ENCODE results near the gene ICA1.

The ICA1 gene

DNA sequence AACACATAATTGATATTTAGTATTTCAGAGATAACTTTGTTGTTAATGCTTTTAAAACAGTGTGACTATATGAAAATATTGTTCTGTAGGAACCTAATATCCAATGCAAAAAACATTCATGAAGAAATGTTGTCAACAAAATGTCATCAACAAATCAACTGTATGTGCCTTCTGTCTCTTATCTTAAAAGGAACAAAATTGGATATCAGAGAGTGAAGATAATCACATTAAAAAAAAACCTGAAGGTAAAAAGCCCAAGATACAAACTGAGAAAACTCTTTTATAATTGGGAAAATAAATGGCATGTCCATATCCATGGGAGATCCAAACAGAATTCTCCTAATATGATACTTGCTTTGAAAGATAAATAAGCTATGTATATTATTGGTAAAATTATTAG lies 33.9 kb downstream of the ICA1 start:
- no peak for DNase-seq

DNA sequence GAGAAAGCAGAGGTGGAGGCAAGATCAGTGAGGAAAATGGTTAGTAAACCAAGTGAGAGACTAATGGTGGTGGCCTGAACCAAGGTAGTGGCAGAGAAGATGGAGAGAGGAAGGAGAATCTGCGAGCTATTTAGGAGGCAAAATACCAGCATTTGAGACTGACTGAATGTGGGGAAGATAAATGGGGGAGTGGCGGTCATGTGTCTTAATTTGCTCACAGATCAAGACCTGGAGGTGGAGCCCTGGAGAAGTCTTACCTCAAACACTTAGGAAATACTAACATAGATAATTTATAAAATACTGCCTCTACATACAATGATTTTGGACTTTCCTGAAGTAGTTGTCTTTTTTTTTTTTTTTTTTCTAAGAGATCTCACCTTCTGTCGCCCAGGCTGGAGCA lies 34.7 kb downstream of the ICA1 start:
- no peak for DNase-seq

DNA sequence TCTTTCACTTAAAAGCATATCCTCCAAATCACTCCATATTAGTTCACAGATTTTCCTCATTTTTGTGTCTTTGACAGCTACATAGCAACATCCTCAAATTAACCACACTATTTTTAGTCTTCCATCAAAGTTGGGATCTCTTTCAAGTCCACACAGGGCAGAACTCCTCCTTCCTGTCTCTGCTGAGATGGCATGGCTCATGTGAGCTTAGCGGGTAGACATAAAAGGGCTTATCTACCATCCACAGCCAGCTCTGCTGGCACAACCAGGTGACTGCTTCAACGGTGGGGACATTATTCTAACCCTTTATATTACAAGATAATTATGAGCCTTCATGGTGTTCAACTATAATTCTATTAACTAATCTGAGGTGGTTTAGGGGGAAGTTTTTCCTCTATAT lies 35.5 kb downstream of the ICA1 start:
- no peak for DNase-seq

DNA sequence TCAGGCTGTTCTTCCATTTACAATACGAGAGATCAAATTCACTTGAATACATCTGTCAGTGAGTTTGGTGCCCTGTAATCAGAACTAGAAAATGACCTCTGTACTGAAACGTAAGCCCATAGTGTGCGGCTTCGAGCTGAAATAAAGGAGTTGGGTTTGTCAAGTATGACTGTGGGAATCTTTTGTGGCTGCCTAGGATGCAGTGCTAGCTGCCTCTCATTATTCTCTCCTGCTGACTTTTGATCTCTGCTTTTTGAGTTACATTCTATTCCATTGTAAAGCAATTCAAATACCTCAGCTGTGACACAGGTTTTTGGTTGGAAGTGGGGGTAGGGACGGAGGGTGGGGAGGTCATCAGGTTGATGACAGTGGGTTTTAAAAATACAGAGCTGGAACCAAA lies 40.4 kb downstream of the ICA1 start:
- no peak for DNase-seq

DNA sequence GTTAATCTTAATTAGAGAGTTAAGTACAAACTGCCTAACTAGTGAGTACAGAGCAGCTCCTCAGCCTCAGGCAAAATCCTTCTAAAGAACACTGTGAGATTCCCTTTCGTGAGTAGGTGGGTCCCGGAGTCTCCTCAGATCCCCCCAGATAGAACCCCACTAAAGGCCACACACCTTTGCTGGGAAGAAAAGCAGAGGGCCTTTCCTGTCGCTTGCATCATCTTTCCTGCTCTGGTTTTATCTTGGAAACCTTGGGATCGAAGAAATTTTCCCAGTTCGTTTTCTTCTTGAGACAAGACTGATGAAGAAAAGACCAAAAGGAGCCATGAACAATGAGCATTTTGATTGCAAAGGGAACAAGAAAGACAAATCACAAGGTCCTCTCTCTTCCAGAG lies 40.9 kb downstream of the ICA1 start:
- DNase-seq, result no peak

DNA sequence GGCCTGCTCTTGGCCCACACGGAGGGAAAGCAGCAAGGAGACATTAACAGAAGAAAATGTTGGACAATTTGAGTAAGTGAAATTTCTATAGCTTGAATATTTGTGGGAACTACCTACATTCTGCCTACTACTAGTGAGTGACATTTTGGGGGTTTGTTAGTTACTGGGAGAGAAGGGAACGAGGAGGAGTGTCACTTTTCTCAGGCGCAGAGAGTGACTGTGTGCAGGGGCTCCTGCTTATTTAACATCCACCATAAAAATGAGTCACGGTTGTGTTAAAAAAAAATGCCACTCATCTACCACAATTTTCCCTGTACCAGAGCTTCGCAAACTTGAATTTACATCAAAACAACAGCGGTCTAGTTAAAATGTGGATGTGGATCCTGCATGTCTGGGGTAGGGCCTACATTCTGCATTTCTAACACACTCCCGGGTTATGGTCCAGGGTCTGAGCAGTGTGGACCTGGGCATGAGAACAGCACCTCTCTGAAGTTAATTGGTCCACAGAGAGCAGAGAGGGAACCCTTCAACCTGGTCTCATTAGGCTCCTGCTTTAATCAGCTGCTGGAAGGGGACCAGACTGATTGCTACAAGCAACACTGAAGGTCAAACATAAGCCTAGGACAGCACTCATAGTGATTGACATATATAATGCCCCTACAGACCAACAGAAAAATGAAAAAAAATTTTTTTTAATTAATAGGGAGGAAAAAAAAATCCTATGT lies 41.4 kb downstream of the ICA1 start:
- DNase-seq, result peak in 1 of 56 donors; percentile 31

DNA sequence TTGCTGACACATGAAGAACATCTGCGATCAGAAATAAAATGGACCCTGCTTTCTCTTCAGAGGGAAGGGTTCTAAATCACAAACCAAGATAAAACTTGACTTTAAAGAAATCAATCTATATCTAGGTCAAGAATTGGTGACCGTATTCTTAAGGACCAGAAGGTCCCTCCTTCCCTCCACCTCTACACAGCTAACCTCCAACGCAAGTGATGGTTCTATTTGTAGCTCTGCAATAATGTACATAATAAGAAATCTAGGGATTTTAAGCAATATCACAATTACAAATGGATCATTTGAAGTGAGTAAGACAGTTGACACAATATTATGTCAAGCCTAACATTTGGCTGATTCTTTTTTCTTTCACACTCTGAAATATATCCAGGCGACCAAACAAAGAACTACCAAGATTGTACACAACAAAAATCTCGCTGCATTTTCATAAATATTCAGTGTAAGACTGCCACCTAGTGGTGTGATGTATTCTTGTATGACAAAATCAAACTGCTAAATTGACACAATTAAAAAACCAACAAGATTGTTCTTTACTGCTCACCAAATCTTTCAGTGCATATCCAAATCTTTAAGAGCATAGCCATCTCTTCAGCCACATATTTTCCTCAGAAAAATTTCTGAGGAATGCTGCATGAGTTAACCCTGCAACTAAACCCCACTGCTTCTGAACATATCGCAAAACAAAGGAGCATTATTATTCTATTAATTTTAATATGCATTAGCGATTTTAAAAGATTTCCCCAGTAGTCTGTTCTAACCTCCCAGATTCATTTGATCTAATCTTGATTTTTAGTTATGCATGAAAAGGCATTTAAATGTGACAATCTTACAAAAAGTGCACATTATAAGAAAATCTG lies 44.5 kb downstream of the ICA1 start:
- DNase-seq, result peak in 2 of 56 donors; percentile 39 to 49

DNA sequence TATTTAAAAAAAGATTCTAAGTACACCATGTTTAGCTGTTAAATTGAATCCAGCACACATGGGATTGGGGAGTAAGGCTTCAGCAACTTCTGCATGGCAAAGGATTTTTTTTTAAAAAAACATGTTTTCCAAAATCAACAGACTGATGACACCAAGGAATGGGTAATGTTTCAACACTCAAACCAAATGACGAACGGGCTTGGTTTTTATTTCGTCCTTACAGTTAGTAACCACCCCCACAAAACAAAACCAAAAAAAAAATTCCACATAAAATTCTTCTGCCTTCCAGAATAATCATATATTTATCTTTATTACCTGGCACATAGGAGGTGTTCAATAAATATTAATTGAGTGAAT lies 45.7 kb downstream of the ICA1 start:
- no peak for DNase-seq

DNA sequence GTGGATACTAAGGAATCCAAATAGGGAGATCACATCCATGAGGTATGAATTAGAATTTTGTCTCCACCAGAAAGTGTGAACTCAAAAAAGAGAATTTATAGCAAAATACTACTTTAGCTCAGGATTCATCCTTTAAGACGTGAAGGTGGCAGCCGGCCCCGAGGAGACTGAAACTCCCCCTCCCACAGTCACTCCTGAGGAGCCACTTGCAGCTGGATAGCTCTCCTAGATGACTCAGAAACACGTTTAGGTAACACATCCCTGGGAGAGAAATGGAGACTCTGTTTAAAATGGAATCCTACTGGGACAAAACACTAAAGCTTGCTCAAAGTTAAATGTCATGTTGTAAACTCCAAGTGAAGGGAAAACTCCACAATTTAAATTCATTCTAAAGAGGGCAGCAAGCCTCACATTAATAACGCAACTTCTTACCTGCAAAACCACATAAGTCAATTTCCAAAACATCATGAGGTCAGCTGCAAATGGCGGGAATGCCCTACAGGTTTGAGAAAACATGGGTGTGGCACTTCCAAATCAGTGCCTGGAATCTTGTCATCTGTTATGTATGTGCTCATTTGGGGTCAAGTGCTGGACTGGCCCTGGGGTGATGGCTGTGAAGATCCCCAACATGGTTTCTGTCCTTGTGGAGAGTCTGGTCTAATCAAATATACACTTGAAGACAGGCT lies 46.2 kb downstream of the ICA1 start:
- no peak for DNase-seq

DNA sequence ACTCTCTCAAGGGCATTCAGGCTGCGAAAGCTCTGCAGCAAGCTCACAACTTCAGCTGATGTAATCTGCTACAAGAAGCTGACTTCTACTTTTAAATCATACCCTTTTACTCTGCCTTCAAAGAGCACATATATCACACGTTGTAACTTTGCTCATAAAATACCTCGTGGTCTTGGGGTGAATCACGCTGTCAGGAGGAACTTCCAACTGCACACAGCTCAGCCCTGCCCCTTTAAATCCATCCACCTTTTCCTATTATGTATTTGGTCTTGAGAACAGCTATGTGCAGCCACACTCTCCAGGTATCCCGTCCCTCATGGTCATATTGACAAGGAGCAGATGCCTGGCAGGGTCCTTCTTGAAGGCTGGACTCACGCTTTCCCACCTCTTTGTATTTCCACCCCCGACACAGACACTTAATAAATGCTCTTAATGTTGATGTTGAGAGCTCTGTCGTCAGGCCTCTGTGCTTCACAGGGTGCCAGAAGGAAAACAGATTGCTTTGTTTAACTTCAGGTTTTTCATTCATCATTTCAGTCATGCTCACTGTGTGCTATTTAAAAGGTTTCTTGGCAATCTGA lies 47.6 kb downstream of the ICA1 start:
- peak in 1 of 56 donors; percentile 6 for DNase-seq

DNA sequence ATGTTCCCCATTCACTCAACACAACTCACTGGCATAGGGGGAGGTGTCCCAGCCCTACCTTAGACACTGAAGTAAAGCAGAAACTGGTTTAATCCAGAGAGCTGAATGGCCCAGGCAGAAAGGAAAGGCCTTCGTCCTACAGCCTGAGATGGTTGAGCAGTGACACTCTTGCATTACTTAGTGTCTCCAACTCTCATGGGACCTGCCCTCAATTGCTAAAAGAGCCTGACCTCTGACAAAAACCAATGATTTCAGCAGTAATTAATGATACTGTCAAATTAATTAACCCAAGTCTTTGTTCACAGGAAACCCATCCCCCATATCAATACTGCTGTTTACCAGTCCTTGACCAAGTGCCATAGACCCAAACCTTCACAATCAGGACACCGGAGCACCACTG lies 48.6 kb downstream of the ICA1 start:
- DNase-seq, result no peak

DNA sequence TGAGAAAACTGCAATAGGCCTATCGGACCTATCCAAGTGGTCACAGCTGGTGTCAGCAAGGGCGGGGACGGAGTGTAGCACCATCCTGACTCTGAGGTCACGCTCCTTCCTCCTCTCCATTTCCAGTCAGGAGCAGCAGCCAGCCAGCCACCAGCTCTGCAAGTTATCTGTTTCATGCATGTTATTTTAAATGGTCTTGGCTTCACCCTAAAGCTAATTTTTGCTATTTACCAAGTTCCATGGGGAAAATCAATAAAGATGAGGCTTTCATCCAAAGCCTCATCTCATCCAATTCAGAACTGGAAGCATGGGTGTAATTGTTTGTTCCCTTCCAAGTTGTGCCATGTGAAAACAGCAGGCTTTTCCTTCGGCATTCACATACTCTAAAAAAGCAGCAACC lies 49.3 kb downstream of the ICA1 start:
- DNase-seq, result peak in 2 of 56 donors; percentile 4 to 5

DNA sequence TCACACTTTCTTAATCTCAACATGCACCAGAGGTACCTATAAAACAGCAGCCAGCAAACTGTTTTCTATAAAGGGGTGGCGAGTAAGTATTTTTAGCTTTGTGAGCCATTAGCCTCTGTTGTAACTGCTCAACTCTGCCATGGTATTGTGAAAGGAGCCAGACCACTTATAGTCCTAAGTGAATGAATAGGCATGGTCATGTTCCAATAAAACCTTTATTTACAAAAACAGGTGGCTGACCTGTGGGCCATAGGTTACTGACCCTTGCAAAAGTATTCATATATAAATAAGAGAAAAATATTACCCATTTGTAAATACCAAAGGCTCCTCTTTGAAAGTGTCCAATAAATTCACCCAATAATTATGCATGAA lies 50.3 kb downstream of the ICA1 start:
- DNase-seq, result no peak

DNA sequence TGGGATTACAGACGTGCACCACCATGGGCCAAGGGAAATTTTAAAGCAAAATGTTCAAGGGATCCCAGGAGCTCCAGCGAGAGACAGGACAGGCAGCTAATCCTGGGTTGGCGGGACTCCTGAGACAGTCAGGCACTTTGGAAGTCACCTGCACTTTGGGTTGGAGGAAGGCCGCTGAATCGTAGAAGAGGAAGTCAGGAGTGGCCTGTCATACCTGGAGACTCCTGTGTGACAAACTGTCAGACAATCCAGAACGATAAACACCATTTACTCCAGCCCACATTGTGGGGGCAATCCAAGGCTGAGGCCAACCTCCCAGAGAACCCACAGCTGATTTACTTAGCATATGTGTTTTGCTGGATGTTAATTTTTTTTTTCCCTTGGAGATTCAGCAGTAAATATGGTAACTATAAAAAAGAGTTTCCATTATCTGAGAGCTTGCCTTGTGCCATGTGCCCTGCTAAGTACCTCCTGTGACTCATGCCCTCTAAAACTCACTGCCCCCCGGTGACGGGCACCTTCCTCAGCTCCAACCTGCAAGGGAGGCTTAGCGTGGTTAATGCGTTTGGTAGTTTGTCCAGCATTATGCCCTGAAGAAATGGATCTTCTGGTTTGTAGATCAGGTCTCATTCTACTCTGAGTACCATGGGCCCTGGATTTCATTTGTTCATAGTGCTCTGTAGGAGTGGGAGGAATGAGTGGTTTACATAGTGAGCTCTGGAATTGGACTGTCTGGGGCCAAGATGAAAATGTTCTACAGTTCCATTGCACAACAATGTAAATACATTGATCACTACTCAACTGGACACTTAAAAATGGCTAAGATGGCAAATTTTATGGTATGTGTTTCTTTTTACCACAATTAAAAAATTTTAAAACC lies 50.9 kb downstream of the ICA1 start:
- DNase-seq, result no peak

DNA sequence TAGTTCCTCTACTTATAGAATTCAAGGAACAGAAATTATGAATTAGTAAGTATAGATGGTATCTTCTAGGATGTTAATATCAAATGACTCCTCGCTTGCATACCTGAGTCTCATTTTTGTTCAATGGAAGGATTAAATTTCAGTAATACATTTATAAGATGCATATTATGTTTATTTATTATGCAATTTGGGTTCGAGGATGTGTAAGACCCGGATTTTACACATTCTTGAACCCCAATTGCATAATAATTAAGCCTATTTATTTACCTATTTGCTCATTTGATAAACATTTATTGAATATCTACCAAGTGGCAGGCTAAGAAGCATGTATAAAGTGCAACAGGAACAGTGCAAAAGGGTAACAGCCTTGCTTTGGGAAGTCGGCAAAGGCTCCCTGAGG lies 52.6 kb downstream of the ICA1 start:
- DNase-seq, result no peak

DNA sequence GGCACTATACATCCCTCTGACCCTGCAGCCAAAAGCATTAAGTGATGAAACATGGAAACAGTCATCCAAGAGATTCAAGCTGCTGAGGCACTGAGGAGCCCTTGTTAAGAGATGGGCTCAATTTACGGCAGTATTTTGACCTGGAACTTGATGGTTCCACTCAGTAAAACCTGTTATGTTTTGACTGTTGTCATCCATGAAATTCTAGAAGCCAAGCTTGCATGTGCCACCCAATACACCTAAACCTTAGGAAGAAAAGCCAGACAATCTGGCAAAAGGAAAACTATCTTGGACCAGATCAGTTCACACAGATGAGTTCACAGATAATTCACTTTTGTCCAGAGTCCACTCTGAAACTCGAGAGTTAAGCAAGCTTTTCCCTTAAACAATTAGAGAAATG lies 53.2 kb downstream of the ICA1 start:
- no peak for DNase-seq

DNA sequence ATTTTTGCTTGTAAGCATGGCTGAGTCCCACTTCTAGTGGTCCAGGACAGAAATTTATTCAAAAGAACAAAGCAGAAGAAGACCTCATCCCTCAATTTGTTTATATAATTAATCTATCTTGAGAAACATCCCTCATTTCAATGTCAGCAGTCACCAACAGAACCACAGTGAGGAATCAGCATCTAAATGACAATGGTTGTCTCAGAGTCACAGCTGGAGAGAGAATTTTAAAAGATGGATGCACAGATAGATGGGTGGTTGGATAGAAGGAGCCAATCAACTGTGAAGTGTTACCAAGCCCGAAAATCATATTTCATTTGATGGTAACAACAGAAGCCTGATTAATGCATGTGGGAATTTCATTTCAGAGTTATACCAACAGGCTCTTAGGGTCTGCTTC lies 55.0 kb downstream of the ICA1 start:
- no peak for DNase-seq

DNA sequence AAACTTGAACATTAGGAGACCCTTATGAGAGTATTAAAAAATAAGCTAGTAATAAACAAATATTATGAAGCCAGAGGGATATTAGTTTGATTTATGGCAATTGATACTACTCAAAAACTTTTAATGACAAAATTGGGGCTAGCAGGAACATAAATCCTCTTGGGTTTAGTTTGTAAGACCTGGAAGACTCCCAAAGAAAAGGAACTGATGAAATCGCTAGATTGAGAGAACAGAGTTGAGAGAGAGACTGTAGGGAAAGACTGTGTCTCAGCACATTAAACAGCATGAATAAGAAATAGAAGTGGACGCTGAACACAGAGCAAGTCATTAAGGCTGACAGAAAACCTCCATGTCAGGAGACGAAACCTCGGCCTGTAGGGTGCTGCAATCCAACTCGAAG lies 56.4 kb downstream of the ICA1 start:
- DNase-seq, result no peak

DNA sequence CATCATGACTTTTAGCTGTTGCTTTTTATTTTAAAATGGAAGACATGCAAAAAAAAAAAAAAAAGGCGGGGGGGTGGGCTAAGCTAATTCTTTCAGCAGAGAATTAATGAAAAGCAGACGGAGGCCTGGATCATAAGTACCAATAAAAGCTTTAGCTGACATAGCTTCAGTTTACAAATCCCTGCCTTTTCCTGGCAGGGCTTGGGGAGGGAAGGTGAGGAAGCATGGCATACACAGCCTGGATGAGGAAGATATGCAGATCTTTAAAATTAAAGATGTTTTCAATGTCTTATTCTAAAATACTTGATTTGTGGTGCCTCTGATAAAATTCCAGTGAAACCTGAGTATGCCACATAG lies 57.0 kb downstream of the ICA1 start:
- DNase-seq, result no peak

DNA sequence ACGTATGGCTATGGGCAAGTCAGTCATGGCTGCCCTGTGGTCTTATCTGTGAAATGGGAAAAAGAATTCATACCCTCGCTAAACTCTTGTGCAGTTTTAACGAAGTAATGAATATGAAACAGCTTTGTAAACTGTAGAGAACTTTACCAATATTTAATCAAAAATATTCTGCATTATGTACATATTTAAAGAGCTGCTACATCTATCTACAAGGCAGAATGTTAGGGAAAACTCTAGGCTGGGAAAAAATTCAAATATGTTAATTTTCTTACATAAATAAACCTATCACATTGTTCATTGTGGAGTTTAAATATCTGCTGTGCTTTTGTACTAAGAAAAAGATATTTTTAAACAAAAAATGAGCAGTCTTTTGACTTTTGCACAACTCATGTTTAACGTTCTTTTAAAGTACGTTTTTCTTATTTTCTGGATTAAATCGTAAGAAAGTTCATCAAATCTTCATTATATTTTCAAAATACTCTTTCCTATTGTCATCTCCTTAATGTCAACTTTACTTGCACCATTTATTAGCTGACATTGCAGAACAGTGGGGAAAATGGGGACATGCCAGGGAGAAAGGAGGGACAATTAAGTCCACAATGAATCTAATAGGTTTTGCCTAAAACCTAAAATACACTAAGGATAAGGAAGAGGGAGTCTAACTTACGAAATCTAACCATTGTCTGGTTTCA lies 57.5 kb downstream of the ICA1 start:
- DNase-seq, result no peak
